ENCODE measurements around the gene EIF4ENIF1.
A peak's percentile ranks its signal among the peaks of the same experiment; 100 is the strongest.
"Not testable (repeated sequence)": the region's sequence is repeated elsewhere in the genome, so short reads cannot be mapped to it uniquely, and the experiment has no call there.

Gene EIF4ENIF1

GRCh38 chr22:31491218-31491962 lies 1.7 kb upstream of the EIF4ENIF1 start:
- no peak for DNase-seq (ENCODE audit: low read depth)

DNA sequence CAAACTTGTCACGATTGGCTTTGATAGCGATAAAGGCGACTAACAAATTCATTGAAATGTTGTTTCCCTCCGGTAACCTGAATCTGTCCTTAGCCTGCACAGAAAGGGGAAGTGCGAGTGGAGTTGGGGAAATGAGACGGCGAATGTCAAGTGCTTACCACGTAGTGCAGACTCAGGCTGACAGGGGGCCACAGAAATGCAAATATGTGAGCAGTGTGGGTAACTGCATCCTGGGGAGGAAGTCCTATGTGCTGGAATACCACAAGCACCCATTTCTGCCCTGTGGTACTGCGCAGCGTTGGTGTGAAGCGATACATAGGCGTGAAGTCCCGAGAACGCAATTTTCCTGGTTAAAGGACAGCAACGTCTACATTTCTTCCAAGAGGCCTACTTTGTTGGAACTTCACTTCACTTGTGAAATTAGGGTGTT lies 869 bp upstream of the EIF4ENIF1 start:
- DNase-seq (ENCODE audit: low read depth) = peak; percentile 27

GRCh38 chr22:31488988-31489617 lies 539 bp downstream of the EIF4ENIF1 start:
- DNase-seq (ENCODE audit: low read depth) = peak; percentile 5

DNA sequence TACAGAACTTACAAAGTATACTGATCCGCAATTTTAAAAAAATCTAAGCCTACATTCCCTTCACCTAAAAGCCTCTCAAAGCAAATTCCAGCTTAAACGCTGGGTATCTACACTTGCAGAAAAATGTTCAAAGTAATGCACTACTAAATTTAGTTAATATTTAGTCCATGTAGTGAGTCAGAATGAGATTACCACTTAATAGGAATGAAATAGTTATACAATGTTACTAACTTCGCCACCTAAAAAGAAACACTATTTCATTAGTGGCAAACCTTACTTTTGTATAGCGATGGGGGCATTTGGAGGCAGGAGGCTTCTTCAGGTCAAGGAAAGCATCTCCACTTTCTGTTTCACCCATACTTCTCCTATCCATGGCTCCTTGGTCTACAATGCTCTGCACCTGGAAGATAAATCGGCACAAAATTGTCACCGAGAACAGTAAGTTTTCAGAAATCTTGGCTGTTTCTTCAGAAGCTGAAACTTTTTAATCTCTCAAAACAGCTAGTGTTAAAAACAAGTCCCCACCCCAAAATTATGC lies 1.2 kb downstream of the EIF4ENIF1 start:
- no peak for DNase-seq (ENCODE audit: low read depth)

DNA sequence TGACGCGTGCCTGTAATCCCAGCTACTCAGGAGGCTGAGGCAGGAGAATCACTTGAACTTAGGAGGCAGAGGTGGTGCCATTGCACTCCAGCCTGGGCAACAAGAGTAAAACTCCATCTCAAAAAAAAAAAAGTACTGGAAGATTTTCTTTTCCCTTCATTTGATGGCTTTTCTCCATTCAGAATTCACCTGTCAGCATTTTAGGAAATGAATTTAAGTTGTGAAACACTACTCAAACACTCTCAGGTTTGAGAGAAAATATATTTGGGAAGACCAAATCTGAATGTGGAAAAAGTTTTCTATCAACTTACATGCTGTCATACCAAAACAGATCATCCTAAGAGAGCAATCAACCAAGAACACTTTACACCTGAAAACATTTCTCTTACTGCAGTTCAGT lies 2.7 kb downstream of the EIF4ENIF1 start:
- DNase-seq (ENCODE audit: low read depth) = no peak

DNA sequence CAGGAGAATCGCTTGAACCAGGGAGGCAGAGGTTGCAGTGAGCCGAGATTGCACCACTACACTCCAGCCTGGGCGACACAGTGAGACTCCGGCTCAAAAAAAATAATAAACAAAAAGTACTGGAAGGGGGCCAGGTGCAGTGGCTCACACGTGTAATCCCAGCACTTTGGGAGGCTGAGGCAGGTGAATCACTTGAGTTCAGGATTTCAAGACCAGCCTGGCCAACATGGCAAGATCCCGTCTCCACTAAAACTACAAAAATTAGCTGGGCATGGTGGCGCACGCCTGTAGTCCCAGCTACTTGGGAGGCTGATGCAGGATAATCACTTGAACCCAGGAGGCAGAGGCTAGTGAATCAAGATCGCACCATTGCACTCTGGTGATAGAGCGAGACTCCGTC lies 3.3 kb downstream of the EIF4ENIF1 start:
- not testable (repeated sequence) for DNase-seq (ENCODE audit: low read depth)

DNA sequence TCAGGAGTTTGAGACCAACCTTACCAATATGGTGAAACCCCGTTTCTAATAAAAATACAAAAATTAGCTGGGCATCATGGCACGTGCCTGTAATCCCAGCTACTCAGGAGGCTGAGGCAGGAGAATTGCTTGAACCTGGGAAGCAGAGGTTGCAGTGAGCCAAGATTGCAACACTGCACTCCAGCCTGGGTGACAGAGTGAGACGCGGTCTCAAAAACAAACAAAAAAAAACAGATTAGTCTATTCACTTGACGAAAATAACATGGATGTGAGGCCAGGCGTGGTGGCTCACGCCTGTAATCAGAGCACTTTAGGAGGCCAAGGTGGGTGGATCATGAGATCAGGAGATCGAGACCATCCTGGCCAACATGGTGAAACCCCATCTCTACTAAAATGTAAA lies 7.2 kb downstream of the EIF4ENIF1 start:
- DNase-seq (ENCODE audit: low read depth) = not testable (repeated sequence)

GRCh38 chr22:31481129-31481528 lies 8.5 kb downstream of the EIF4ENIF1 start:
- no peak for DNase-seq (ENCODE audit: low read depth)

DNA sequence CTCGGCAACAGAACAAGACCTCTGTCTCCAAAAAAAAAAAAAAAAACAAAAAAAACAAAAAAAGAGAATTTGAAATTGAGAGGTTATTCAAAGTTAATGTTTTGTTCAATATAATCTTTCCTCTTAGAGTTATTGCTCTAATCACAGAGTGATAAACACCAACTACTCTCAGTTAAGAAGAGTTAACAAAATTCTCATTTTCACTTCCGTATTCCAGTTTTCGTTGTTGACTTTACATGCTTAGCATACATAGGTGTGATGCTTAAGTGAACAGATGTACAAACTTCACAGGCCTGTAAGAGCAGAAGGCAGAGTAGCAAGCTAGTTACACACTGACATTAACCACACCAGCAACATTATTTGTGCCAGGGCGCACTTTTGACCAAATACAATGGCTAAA lies 12.3 kb downstream of the EIF4ENIF1 start:
- DNase-seq (ENCODE audit: low read depth) = no peak

DNA sequence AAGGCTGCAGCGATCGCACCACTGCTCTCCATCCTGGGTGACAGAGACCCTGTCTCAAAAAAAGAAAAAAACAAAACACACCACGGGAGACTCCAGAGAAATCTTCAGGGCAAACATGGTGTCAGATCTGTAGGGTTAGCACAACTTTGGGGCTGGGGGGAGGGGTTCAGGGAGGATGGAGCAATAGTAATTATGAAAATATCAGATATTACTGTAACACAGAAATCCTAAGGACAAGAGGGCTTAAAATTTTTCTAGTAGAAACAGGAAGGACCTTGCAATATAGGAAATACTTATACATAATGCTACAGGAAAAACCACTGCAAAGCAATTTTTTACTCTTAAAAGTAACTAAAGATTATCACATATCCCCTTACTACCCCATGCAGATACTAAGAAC lies 13.8 kb downstream of the EIF4ENIF1 start:
- DNase-seq (ENCODE audit: low read depth) = no peak

DNA sequence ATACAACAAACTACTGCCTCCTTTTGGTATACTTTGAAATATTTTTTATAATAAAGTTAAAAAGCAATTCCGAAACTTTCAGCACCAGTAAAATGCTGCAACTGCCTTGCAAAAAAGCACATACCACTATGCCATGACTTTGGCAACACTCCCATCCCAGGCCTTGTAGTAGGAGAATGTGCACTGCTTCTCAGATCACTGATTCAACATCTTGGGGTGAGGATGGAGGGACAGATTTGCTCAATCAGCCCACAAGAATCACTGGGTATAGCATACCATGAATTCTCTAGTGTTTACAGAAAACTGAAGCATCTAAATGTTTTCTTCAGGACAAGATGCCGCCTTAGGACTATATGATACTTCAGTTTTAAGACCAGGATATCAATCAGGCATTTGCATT lies 14.9 kb downstream of the EIF4ENIF1 start:
- no peak for DNase-seq (ENCODE audit: low read depth)

DNA sequence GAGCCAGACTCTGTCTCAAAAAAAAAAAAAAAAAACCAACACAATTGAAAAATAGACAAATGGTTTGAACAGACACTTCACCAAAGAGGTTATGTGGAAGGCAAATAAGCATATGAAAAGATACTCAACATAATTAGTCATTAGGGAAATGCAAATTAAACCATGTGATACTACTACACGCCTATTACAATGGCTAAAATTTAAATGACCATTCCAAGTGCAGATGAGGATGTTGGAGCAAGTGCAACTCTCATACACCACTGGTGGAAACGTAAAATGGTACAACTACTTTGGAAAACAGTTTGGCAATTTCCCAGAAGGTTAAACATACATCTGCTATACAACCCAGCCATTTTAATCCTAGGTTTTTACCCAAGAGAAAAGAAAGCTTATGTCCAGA lies 24.3 kb downstream of the EIF4ENIF1 start:
- no peak for DNase-seq (ENCODE audit: low read depth)

GRCh38 chr22:31461699-31462098 lies 27.9 kb downstream of the EIF4ENIF1 start:
- DNase-seq (ENCODE audit: low read depth) = no peak

DNA sequence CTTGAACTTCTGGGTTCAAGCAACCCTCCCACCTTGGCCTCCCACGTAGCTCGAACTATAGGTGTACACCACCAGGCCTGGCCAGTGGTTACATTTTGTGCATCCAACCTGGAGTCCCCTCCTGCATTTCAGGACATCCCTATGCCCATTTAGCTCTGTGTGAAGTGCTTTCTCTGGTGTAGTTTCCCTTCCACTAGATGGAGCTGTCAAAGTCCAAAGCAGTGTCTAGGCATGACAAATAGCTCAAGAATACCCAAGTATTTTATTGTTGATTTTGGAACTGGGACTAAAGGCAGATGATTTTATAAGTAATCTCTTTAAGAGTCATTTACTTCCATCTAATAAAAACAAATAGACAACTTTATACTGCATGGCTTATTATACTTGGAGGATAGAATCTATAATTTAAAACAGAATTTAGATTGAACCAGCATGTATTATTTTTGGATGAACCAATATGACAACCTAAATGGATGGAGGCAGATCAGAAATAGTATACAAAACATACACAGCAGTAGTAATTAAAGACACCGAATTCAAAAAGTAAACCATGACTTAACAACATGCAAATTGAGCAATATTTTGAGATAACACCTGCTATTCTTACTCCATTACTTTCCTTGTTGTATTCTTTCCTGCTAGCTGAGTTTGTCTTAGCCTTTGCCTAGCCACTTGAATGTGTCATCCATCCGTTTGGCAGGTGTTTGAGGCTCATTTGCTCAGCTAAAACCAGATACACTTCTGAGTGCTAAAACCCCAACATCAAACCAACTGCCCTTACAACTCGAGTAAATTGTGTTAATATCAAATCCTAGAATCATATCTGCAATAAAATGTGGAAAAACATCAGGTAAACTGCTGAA lies 37.7 kb downstream of the EIF4ENIF1 start:
- DNase-seq (ENCODE audit: low read depth) = no peak

DNA sequence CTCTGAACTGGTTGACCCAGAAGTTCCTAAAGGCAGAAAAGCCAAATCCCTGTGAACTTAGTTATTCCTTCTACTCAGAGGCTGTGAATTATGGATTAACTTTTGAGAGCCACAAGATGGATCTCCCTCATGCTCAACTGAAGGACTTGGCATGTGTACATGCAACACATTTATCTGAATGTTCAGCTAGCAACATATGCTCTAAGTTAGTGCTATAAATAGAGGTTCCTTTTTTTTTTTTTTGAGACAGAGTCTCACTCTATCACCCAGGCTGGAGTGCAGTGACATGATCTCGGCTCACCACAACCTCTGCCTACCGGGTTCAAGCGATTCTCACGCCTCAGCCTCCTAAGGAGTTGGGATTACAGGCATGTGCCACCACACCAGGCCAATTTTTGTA lies 40.1 kb downstream of the EIF4ENIF1 start:
- no peak for DNase-seq (ENCODE audit: low read depth)

GRCh38 chr22:31448382-31448781 lies 41.3 kb downstream of the EIF4ENIF1 start:
- no peak for DNase-seq (ENCODE audit: low read depth)

GRCh38 chr22:31447337-31447736 lies 42.3 kb downstream of the EIF4ENIF1 start:
- no peak for DNase-seq (ENCODE audit: low read depth)

DNA sequence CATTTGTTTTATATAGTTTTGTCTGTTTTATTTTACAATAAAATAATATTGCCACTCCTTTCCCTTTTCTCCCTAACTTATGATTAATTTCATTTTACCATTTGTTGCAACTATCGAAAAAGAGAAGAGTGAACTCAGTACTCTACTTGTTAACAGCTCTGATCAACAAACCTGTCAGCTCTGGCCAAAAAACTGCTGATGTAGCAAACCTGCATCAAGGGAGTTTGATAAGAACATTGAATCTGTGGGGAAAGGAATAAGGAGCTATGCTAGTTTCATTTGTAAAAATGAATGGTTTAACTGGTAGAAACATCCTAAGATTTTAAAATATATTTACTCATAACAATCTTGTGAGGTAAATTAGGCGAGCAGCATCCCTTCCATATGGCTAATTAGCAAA lies 42.9 kb downstream of the EIF4ENIF1 start:
- DNase-seq (ENCODE audit: low read depth) = no peak

DNA sequence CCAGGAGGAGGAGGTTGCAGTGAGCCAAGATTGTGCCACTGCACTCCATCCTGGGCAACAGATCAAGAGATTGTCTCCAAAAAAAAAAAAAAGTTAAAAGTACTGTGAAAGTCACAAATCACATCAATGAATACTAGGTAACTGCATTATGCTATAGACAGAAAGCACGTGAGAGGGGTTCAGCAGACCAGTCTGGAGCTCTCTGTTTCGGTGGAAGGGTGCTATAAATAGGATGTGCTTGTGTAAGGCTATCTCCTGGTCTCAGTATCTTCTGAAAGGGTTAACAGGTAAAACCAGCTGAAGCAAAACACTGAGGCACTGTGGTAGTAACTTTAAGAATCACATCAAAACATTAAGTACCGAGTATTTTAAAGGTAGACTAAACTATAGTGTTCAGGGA lies 43.4 kb downstream of the EIF4ENIF1 start:
- no peak for DNase-seq (ENCODE audit: low read depth)

DNA sequence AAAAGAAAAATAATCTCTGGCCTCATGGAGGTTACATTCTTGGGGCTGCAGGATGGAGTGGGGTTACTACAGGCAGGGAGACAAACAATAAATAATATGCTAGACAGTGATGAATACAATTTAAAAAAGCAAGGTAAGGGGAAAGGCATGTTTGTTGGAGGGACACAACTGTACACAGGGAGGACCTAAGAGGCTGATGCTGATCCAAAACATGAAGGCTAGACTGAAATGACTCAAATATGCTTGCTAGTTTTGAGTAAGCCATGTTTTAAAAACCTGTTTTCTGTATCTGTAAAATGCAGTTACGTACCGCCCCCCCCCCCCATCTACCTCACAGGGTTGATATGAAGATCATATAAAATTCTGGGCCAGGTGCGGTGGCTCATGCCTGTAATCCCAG lies 44.0 kb downstream of the EIF4ENIF1 start:
- no peak for DNase-seq (ENCODE audit: low read depth)

DNA sequence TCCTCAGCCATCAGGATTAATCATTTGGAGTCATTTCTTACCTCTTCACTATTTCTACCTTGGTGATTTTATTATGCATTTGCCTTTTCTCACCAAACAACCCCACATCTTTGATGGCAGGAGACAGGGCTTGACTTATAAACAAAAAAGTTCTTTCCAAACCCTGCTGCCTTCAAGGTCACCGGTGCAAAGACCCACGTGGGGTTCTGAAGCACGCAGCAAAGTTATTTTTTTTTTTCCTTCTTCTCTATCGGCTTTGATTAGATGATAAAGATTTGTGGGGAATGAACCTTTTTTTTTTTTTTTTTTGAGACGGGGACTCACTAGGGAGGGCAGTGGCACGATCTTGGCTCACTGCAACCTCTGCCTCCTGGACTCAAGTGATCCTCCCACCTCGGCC lies 46.1 kb downstream of the EIF4ENIF1 start:
- DNase-seq (ENCODE audit: low read depth) = no peak

DNA sequence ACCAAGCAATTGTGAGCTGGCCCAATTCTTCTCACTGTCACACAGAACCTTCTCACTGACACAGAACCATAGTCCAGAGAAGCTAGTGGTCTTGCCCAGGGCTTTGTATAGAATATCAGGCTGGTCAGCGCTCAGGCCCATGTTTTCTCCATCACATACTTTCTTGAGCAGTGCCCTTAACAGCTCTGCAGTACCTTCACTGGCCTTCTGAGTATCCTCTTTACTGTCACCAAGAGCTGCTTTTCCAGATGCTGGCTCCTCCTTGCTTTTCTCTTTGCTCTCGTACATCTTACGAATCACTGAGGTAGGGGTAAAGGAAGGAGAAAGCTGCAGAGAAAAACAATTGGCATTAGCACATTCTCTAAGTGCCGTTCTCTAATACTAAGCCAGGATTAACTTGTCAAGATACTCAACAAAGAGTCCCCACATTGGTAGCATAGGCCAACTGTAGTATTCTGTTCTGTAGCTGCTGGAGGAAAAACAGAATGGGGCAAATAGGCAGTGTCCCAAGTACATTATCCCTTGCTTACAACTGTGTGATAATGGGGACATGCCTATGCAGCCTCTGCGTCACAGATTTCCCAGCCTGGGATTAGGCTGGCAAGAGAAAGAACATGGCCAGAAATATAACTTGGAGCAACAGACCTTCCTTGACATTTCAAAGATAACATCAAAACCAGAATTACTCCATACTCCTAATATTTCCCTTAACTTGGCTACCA lies 46.7 kb downstream of the EIF4ENIF1 start:
- DNase-seq (ENCODE audit: low read depth) = no peak
